Measurements from ENCODE around the gene SRXN1.

DNA sequence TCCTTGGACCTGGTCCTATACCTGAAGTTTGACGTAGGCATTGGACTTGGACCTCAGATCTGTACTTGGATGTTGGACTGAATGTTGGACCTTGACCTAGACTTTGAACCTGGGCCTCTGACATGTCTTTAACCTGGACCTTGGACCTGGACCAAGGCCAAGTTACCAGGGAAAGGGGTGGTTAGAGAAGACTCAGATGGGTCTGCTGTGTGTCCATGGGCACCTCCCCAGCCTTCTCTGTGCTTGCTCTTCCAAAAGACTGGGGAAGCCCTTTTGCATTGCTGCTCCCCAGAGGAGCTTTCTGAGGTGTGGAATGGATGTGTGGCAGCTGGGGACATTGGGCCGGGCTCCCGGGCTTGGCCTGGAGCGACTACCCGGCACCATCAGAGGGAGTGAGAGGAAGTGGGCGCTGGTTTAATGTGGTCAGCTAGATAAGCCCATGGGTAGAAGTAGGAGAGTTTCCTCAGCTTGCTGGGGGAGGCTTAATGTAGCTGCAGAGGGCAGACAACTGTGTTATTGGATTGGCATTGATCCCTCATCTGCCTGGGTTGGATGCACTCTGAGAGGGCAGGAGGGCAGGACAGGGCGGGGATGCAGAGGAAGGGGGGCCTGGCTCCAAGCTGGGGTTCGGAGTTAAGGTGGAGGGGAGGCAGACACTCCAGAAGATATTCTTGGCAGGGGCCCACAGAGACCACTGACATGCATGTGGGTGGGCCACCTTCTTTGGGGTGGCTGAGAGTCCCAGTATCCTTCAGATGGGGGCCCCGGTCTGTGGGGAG is 18.4 kb upstream of the SRXN1 start:
- TF ChIP-seq, protein P1, sequence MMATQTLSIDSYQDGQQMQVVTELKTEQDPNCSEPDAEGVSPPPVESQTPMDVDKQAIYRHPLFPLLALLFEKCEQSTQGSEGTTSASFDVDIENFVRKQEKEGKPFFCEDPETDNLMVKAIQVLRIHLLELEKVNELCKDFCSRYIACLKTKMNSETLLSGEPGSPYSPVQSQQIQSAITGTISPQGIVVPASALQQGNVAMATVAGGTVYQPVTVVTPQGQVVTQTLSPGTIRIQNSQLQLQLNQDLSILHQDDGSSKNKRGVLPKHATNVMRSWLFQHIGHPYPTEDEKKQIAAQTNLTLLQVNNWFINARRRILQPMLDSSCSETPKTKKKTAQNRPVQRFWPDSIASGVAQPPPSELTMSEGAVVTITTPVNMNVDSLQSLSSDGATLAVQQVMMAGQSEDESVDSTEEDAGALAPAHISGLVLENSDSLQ (IDR thresholded peaks at IDR 0.05): no peak
- TF ChIP-seq ARNT (IDR thresholded peaks at IDR 0.05): no peak
- no peak for TF ChIP-seq NFRKB (IDR thresholded peaks at IDR 0.05)
- TF ChIP-seq FOXA1 (IDR thresholded peaks at IDR 0.05): no peak
- no peak for TF ChIP-seq ELF4 (IDR thresholded peaks at IDR 0.05)
- no peak for TF ChIP-seq BHLHE40 (IDR thresholded peaks at IDR 0.05; ENCODE audit: borderline replicate concordance)
- TF ChIP-seq FOXM1 (IDR thresholded peaks at IDR 0.05; ENCODE audit: borderline replicate concordance): no peak

All from HEK293T (cell line).